GM13976 (cell line): Measurements from ENCODE around the gene PTGDR2.
A peak's percentile ranks its signal among the peaks of the same experiment; 100 is the strongest.
"Not testable (repeated sequence)": the region's sequence is repeated elsewhere in the genome, so short reads cannot be mapped to it uniquely, and the experiment has no call there.

Source experiments
- DNase-seq: peaks from one replicate; pipeline ENCODE4 v3.0.0; 2012; ENCODE audit warnings: low spot score
- CTCF ChIP-seq: IDR thresholded peaks from 2 replicates; pipeline ENCODE4 v1.5.1; 2012; ENCODE audit warnings: borderline replicate concordance, mild to moderate bottlenecking; ENCODE audit not compliant: insufficient read depth; ENCODE audit errors: extremely low read depth, missing control alignments, control extremely low read depth
- in situ Hi-C: fragments of 300-500 bp; cut with MboI; formaldehyde crosslinking; loops from one replicate; pipeline ENCODE4 v1.12.0; 2022; ENCODE audit warnings: low sequenced_read_pairs, mixed read lengths, inconsistent platforms; ENCODE audit not compliant: unreplicated experiment

PTGDR2 gene

GRCh38 chr11:60831501-60832079, 24.2 kb downstream of the PTGDR2 start:
- in situ Hi-C loops = loop anchor here (10.0 to 25.0 kb wide), 2 partner anchors 63 to 356 kb away; no protein-coding TSS in a partner anchor
- no peak for DNase-seq

GRCh38 chr11:60831143-60831500, 24.6 kb downstream of the PTGDR2 start:
- in situ Hi-C loops = loop anchor here (10.0 to 25.0 kb wide), 2 partner anchors 64 to 356 kb away; no protein-coding TSS in a partner anchor
- DNase-seq = peak; percentile 85
- peak; percentile 98 for TF ChIP-seq CTCF

More at GRCh38 chr11:60831501-60832079, 24.2 kb downstream of the PTGDR2 start:
- no peak for TF ChIP-seq CTCF

GRCh38 chr11:60830478-60831142, 25.1 kb downstream of the PTGDR2 start:
- DNase-seq = no peak
- TF ChIP-seq CTCF = no peak
- in situ Hi-C loops = loop anchor here (10.0 to 25.0 kb wide), 2 partner anchors 64 to 357 kb away; no protein-coding TSS in a partner anchor

GRCh38 chr11:60825790-60826189, 30.0 kb downstream of the PTGDR2 start:
- in situ Hi-C loops = loop anchor here (25.0 kb wide), 1 partner anchor 362 kb away; no protein-coding TSS in a partner anchor
- DNase-seq = no peak

GRCh38 chr11:60825118-60825517, 30.6 kb downstream of the PTGDR2 start:
- no peak for TF ChIP-seq CTCF
- in situ Hi-C loops = loop anchor here (25.0 kb wide), 1 partner anchor 362 kb away; no protein-coding TSS in a partner anchor
- no peak for DNase-seq

More at GRCh38 chr11:60825790-60826189, 30.0 kb downstream of the PTGDR2 start:
- TF ChIP-seq CTCF = no peak

GRCh38 chr11:60823745-60824306, 31.9 kb downstream of the PTGDR2 start:
- in situ Hi-C loops = not testable (repeated sequence)

More at GRCh38 chr11:60823745-60824306, 31.9 kb downstream of the PTGDR2 start:
- not testable (repeated sequence) for DNase-seq
